HT1080 (cell line): ENCODE results near the gene NOX1. TPM values are rescaled to one million over a fixed set of nuclear protein-coding genes. Genes with fewer than 3 reads are reported as not detected.

Source experiments
- DNase-seq: peaks from one replicate; pipeline ENCODE4 v3.0.0-alpha.2; 2015; ENCODE audit warnings: low read depth
- polyA plus RNA-seq, 2 experiments: library from polyadenylated mRNA; depleted of rRNA; stranded (reverse); fragments of >200 nt; gene quantifications; 2 replicates each; pipeline ENCODE4 v1.2.3, GENCODE V29; 2015
- total RNA-seq: library from RNA; depleted of rRNA; stranded (reverse); fragments of >200 nt; shearing (Covaris generic); gene quantifications from 2 replicates; pipeline ENCODE4 v1.2.3, GENCODE V29; 2014; rRNA removed

Gene NOX1
- total RNA-seq, result 0.18 TPM in 1 of 2 replicates, not detected in the other
- not detected in 2 replicates for polyA plus RNA-seq (2015; cell fraction: cytosol; rRNA removed)
- not detected in 2 replicates for polyA plus RNA-seq (2015; cell fraction: nucleus; rRNA removed)

GRCh38 chrX:100874325-100874724, at the start of gene NOX1:
TSS of gene NOX1 (minus strand) at chrX:100874359. CDS start at chrX:100874139, 220 bp downstream.
- DNase-seq, result no peak

DNA sequence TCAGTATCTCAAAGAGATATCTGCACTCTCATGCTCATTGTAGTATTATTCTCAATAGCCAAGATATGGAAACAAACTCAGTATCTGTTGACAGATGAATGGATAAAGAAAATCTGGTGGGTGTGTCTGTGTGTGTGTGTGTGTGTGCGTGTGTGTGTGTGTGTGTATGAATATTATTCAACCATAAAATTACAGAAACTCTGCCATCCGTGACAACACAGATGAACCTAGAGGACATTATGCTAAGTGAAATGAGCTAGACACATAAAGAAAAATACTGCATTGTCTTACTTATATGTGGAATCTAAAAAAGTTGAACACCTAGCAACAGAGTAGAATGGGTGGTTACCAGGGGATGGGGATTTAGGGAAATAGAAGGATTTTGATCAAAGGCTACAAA, 41.4 kb upstream of the NOX1 start:
- DNase-seq, result no peak

DNA sequence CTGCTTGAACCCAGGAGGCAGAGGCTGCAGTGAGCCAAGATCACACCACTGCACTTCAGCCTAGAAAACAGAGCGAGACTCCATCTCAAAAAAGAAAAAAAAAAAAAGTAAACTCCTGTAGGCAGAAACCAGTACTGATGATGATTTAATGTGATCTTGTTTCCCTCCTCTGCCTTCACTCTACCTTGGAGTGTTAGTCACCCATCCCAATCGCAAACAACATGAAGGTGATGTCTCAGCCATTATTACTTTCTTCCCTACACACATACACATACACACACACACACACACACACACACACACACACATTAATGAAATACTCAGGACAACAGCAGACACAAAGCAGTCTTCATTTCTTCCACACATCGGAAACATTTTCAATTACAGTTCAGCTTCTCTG, 39.0 kb upstream of the NOX1 start:
- DNase-seq, result peak; percentile 23

- peak; percentile 57 for DNase-seq
These were observed 37.6 kb upstream of the NOX1 start for GRCh38 chrX:100911731-100912130.

DNA sequence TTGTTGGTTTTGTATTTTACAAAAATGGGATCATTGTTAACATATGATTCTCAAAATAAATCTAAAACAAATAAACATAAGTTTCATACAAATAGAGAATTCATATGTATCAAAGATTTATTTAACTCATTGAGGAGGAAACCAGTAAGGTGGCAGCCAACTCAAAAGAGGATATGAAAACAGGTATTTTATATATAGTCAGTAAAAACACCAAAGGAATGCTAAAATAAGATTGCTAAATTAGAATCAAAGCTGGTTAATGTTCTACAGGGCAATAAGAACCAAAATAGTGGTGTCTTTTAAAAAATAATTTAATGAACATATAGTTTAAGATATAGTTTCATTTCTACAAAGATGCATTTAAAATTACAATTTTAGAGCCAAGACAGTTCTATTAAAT, 31.5 kb upstream of the NOX1 start:
- no peak for DNase-seq

DNA sequence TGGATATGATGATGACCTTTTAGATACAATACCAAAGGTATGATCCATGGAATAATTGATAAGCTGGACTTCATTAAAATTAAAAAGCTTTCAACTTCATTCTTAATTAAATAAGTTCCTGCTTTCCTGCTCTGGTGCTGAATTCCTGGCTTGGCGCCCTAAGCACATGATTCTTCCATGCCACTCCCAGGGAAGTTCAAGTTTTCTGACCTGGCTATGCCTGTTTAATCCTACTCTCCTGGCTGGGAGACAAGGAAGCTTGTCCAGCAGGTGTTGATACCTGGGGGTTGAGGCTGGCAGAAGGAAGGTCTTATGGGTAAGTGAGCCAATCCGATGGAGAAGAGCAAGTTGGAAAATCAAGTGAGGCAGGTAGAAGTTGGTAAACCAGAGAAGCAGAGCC, 30.3 kb upstream of the NOX1 start:
- no peak for DNase-seq

- peak; percentile 40 for DNase-seq
These were observed 21.4 kb upstream of the NOX1 start for GRCh38 chrX:100895365-100896075.

DNA sequence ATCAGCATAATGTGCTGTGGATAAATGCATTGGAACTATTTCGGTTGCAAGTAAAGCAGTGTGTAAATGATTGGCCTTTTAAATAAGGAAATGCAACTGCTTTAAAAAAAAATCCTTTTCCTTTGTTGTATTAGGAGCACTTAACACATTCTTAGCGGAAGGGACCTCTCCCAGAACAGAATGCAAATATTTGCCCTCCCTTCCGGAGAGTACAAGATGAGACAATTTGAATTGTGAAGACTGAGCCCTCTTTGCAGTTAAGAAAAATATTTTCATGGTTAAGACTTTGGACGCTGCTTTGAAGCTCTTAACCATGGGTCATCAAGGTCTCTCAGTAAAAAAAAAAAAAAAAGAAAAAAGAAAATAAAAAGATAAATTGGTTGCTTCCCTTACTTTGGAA, 9.5 kb upstream of the NOX1 start:
- no peak for DNase-seq

- DNase-seq, result no peak
These were observed 6.2 kb upstream of the NOX1 start for GRCh38 chrX:100880368-100880767.

DNA sequence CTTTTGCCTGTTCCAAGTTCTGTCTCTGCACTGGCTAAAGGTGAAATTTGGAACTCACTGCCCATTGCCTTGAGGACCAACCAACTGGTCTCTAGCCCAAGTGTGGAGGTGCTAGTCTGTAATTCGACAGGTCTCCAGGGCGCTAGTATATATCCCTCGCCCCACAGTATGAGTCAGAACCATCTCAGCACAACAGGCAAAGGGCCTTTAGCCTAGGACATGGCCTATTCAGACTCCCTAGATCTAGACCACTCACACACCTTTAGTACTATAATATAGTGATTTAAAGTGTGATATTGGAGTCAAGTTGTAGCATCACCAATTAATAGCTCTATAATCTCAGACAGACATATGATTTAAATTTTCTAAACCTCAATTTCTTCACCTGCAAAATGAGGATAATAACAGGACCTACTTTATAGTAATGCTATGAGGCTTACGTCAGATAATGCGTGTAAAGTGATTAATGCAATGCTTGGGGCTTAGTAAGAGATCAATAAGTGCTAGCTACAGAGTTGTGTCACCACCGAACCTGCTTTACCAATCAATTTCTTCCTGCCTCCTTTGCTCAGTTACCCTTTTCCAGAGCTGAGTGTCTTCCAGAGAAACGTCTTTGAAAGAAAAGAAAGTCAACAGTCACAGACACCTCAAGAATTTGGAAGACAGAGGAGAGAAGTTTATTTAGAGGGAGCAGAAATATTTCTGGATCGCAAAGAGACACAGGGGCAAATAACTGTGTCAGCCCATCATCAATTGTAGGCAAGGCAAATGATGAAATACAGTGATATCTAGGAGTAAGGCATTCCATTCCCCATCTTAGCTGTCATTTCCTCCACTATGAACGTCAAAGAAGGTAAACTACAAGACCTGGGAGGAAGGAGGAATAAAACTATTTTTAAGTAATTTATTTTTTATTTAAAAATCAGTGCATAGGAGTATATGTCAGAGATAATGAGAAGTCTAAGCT, 2.3 kb downstream of the NOX1 start:
- DNase-seq, result no peak

DNA sequence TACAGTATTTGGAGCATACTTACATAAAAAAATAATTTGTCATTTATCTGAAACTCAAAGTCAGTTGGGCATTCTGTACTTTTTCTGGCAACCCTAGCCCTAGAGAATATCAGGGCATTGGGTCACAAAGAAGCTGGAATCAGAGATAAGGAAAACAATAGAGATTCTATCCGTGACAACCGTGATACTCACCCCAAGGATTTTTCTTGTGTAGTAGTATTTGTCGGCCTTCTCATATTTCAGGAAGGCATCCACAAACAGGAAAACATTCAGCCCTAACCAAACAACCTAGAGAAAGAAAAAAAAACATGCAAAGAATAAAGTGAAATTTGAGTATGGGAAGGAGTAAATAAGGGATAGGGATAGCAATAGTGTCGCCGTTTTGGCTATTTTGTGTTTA, 3.6 kb downstream of the NOX1 start:
- DNase-seq, result no peak

- no peak for DNase-seq
These were observed 5.9 kb downstream of the NOX1 start for GRCh38 chrX:100868273-100868672.

- DNase-seq, result peak; percentile 46
These were observed 9.3 kb downstream of the NOX1 start for GRCh38 chrX:100864657-100865391.

DNA sequence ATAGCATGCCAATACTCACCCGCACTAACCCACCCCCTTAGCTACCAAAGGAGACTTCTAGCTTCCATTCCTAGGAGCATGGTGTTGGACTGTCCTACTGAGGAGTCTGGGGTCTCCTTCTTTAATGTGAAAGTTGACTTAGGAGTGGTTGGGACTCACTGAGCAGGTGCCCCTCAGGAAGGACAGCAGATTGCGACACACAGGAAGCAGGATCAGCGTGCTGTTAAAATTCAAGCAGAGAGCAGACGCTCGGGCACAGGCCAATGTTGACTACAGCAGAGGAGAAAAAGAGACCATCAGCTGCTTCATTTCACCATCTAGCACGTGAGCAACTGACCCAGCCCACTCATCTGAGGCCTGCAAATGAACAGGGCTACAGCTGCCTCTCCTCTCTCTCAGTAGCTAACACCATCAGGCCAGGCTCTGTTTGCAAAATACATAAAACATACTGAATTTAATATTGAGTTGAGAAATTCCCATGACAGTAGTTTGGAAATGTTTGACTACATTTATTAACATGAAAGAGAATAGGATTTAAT, 10.8 kb downstream of the NOX1 start:
- no peak for DNase-seq

GRCh38 chrX:100852810-100853209, 21.3 kb downstream of the NOX1 start:
- no peak for DNase-seq

DNA sequence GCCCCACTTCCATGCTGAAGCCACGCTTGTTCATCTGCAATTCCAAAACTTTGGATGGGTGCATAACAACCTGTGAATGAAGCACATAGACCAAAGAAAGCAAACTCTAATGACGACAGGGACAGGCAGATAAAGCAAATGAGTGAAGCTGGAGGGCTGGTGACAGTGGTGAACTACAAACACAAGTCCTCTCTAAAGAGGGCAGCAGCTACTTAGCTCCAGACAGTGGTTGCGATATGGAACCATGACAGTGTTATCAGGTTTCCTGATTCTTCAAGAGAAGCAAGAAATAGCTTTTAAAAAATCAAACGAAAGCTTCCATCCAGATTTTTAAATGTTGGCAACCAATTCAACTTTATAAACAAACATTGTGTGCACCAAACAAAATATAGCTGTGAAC, 23.8 kb downstream of the NOX1 start:
- no peak for DNase-seq

- DNase-seq, result no peak
These were observed 42.8 kb downstream of the NOX1 start for GRCh38 chrX:100831219-100831946.

DNA sequence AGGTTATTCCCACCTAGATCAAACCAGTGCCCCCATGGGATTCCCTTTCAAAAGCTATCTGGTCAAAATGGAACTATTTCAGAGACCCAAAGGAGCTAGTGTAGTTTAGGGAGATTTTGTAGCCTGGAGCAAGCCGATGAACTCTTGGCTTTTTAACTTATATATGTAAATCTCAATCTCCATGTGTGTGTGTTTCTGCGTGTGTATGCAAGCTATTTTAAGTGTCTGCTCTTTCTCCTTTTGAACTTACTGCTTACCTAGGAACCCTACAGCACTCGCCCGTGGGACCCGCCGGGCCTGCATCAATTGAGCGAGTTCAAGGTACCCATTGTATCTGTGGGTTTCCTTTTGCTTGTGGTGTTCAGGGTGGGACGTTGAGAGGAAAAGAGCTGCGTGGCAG, 43.6 kb downstream of the NOX1 start:
- DNase-seq, result no peak

DNA sequence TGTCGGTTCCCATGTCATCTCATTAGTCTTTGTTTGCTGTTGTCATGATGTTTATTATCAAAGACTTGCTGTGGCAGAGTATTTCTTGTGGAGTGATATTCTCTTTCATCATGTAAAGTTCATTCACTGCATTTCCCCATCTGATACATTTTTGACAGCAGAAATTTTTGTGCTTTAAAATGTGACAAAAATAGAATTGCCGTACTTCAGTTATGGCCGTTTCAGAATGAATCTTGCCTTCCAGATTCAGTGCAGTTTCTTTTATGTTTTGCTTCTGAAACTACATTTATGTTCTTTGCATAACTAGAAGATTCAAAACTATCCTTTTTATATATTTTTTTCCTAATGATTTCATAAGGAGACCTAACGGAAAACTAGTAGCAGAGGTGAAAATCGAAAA, 44.0 kb downstream of the NOX1 start:
- no peak for DNase-seq

- peak; percentile 71 for DNase-seq
These were observed 44.4 kb downstream of the NOX1 start for GRCh38 chrX:100829730-100830129.
